Cardiac septum (tissue), 1 donor: ENCODE measurements around the gene IL1RL2. TPM values are rescaled to one million over a fixed set of nuclear protein-coding genes. Genes with fewer than 3 reads are reported as not detected.

Experiments
- DNase-seq: peaks from one replicate; pipeline ENCODE4 v3.0.0-alpha.2; 2020; ENCODE audit warnings: low spot score
- intact Hi-C: fragments of 100-400 bp; cut with DNase I; formaldehyde crosslinking; loops from one replicate; pipeline ENCODE4 v1.14.0; 2022
- total RNA-seq: library from RNA; stranded (reverse); fragmentation: NEBNext Ultra II Directional; extraction: Animal tissue kit (Norgen Biotek cat#: 25700); gene quantifications from one replicate; pipeline ENCODE4 v1.2.1, GENCODE V29; 2021
- donor health status: DM: no; HTN: no; CAD: no.

IL1RL2 gene
- total RNA-seq, 1 donor from 2014 or later: 0.35 TPM

DNA sequence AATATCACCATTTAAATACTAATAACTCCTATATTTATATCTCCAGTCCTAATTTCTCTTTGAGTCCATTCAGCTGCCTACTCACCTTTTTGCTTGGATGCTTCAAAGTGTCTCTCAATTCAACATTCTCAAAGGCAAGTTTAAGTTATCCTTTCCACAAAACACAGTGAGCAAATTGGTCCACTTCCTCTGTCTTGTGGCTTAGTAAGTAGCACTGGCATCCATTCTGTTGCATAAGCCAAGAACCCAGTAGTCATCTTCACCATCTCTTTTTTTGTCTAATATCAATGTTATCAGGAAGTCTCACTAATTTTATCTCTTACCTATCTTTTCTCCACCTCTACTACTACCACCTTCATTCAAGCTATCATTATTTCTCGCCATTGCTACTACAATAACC is 97.2 kb downstream of the IL1RL2 start:
- no peak for DNase-seq
- intact Hi-C loops: no loop called here

GRCh38 chr2:102284611-102285010 is 97.8 kb downstream of the IL1RL2 start:
- DNase-seq: no peak
- intact Hi-C loops: no loop called here

DNA sequence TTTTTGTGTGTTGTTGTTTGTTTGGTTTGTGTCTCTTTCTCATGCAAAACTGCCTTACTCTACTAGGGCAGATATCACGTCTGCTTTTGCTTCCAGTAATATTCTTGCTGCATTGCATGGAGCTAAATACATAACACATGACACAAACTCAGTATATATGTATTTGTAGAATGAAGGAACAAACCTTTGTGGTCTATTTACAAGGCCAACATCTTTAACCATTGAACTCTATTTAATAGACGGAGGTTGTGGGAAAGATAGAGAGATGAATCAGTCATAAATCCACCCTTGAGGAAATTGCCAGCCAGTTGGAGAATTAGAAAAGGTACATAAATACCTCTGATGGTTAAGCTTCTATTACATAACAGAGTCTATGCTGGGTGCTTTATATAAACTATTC is 98.5 kb downstream of the IL1RL2 start:
- no peak for DNase-seq
- intact Hi-C loops: no loop called here

GRCh38 chr2:102286041-102286440 is 99.2 kb downstream of the IL1RL2 start:
- intact Hi-C loops: no loop called here
- no peak for DNase-seq

DNA sequence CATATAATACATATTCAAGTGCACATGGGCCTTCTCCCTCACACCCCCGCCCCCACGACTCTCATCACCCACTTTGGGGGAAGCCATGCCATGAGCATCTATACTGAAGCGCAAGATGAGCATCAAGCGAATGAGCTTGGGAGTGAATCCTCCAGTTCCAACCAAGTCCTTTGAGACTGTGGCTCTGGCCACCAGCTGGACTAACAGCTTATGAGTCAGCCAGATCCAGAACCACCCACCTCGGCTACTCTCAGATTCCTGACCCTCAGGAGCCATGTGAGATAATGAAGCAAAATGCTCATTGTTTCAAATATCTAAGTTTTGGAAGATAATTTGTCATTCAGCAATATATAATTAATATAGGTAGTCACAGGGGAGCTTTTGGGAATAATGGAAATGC is 102.3 kb downstream of the IL1RL2 start:
- DNase-seq: no peak
- intact Hi-C loops: no loop called here

Other genes starting within 250 kb of the IL1RL2 start
- 1.0 TPM for gene IL1R2, start 195.1 kb upstream of the IL1RL2 start, total RNA-seq
- 27.7 TPM for gene IL1R1, start 44.3 kb upstream of the IL1RL2 start, total RNA-seq
- 1.1 TPM for gene IL1RL1, start 124.5 kb downstream of the IL1RL2 start, total RNA-seq
- gene IL18R1, start 168.8 kb downstream of the IL1RL2 start, total RNA-seq: 1.3 TPM
- 0.70 TPM for gene IL18RAP, start 236.1 kb downstream of the IL1RL2 start, total RNA-seq